Endothelial cell of umbilical vein (primary cell): ENCODE measurements around the gene HDAC9. TPM values are rescaled to one million over a fixed set of nuclear protein-coding genes. Genes with fewer than 3 reads are reported as not detected.

ENCODE experiments used
- BruUV-seq: library from RNA; stranded (reverse); fragments of 400-500 nt; replicated peaks from 2 replicates; lab custom pipeline; 2021; lab: Mats Ljungman, UMichigan
- CTCF ChIA-PET: fragments of 300-600, 350-600 bp; sonication (Branson Sonifier 250); formaldehyde crosslinking; loops from one replicate; lab custom pipeline; 2021; ENCODE audit warnings: antibody characterized with exemption, inconsistent platforms; lab: Charles Lee
- POLR2A ChIA-PET: fragments of 300-600, 350-600 bp; sonication (Branson Sonifier 250); formaldehyde crosslinking; loops from one replicate; lab custom pipeline; 2021; ENCODE audit warnings: antibody characterized with exemption, inconsistent platforms; lab: Charles Lee
- DNase-seq: peaks from one replicate; pipeline ENCODE4 v3.0.0-alpha.2; 2011; ENCODE audit warnings: low read depth, low spot score
- FAIRE-seq: peaks from 2 replicates; lab custom pipeline; 2011; peaks lifted over from hg19 to GRCh38; lab: Jason Lieb, UNC
- H2AFZ ChIP-seq: 2 replicates; pipeline ENCODE4 v1.6.0; 2012; ENCODE audit warnings: low read depth, low read length, control low read depth, inconsistent platforms
- H3K27ac ChIP-seq: 2 replicates; pipeline ENCODE4 v1.5.1; 2011; ENCODE audit warnings: low read depth, mild to moderate bottlenecking, control low read depth, low read length, moderate library complexity; ENCODE audit not compliant: insufficient read depth
- H3K27me3 ChIP-seq, 2 experiments: 2 replicates each; pipeline versions ENCODE4 v1.6.0 to v1.6.1; 2011; ENCODE audit warnings: low read length in 2 of 2, mixed read lengths in 1 of 2; ENCODE audit not compliant: control insufficient read depth in 2 of 2, insufficient read depth in 2 of 2
- H3K36me3 ChIP-seq, 2 experiments: 2 replicates in 1 of 2; 3 replicates in 1 of 2; pipeline ENCODE4 v1.5.1; 2011; ENCODE audit warnings: low read length in 2 of 2, mild to moderate bottlenecking in 1 of 2, moderate library complexity in 1 of 2; ENCODE audit not compliant: control insufficient read depth in 2 of 2, insufficient read depth in 2 of 2; ENCODE audit errors: extremely low read depth in 1 of 2
- H3K4me1 ChIP-seq: 3 replicates; pipeline ENCODE4 v1.5.1; 2011; ENCODE audit warnings: mild to moderate bottlenecking, low read length; ENCODE audit not compliant: control insufficient read depth, insufficient read depth; ENCODE audit errors: extremely low read depth
- H3K4me2 ChIP-seq: 2 replicates; pipeline ENCODE4 v1.6.1; 2011; ENCODE audit warnings: low read length, control low read depth, mixed read lengths; ENCODE audit not compliant: insufficient read depth
- H3K4me3 ChIP-seq, 3 experiments: fragments of 200-600 bp in 1 of 3; sonication (generic), shearing (Covaris generic) in 1 of 3; replicated peaks in 1 of 3; 2 replicates each; pipeline ENCODE4 v1.5.1; 2011 to 2016; ENCODE audit warnings: control low read depth in 3 of 3, low read length in 3 of 3, mild to moderate bottlenecking in 2 of 3, inconsistent platforms in 1 of 3, low read depth in 1 of 3, moderate library complexity in 1 of 3; ENCODE audit not compliant: insufficient read depth in 1 of 3
- H3K79me2 ChIP-seq: 2 replicates; pipeline ENCODE4 v1.6.0; 2012; ENCODE audit warnings: low read length, inconsistent platforms; ENCODE audit not compliant: control insufficient read depth, insufficient read depth
- H3K9ac ChIP-seq: replicated peaks from 2 replicates; pipeline ENCODE3; 2011; ENCODE audit warnings: low read length, control low read depth; ENCODE audit not compliant: insufficient read depth; ENCODE audit errors: extremely low read depth
- H3K9me1 ChIP-seq: replicated peaks from 3 replicates; pipeline ENCODE4 v1.6.0; 2011; ENCODE audit warnings: mild to moderate bottlenecking, low read length; ENCODE audit not compliant: control insufficient read depth, insufficient read depth; ENCODE audit errors: extremely low read depth
- H3K9me3 ChIP-seq: replicated peaks from 2 replicates; pipeline ENCODE4 v1.5.1; 2012; ENCODE audit warnings: low read length, inconsistent platforms; ENCODE audit not compliant: control insufficient read depth, insufficient read depth
- H4K20me1 ChIP-seq: replicated peaks from 2 replicates; pipeline ENCODE3; 2011; ENCODE audit warnings: mild to moderate bottlenecking, low read length; ENCODE audit not compliant: control insufficient read depth, insufficient read depth; ENCODE audit errors: extremely low read depth
- EZH2 ChIP-seq: IDR thresholded peaks from 2 replicates; pipeline ENCODE4 v1.6.1; 2012; ENCODE audit warnings: borderline replicate concordance, low read depth, mild to moderate bottlenecking, moderate library complexity, low read length, inconsistent platforms; ENCODE audit not compliant: severe bottlenecking
- FOS ChIP-seq: IDR thresholded peaks from 2 replicates; pipeline ENCODE4 v1.6.1; 2011; ENCODE audit warnings: mild to moderate bottlenecking, low read length, moderate library complexity, borderline replicate concordance; ENCODE audit not compliant: insufficient read depth
- GATA2 ChIP-seq: IDR thresholded peaks from 2 replicates; pipeline ENCODE4 v1.7.0; 2011; ENCODE audit warnings: low read depth, mild to moderate bottlenecking, moderate library complexity, mixed read lengths, low read length; ENCODE audit not compliant: insufficient read length, insufficient read depth
- JUN ChIP-seq: IDR thresholded peaks from 2 replicates; pipeline ENCODE4 v1.6.1; 2011; ENCODE audit warnings: borderline replicate concordance, low read depth; ENCODE audit not compliant: insufficient read length, insufficient read depth
- MYC ChIP-seq: IDR thresholded peaks from one replicate; pipeline ENCODE4 v1.6.1; 2011; ENCODE audit warnings: mild to moderate bottlenecking, low read depth, low read length
- POLR2A ChIP-seq: IDR thresholded peaks from 2 replicates; pipeline ENCODE4 v1.6.1; 2012; ENCODE audit warnings: low read depth, mild to moderate bottlenecking, control low read depth, low read length
- POLR2AphosphoS5 ChIP-seq: IDR thresholded peaks from 2 replicates; pipeline ENCODE4 v1.6.1; 2012; ENCODE audit warnings: low read depth, mild to moderate bottlenecking, control low read depth, low read length, moderate library complexity; ENCODE audit not compliant: insufficient read depth
- dilution Hi-C: fragments of 300-500 bp; cut with MboI; formaldehyde crosslinking; loops from one replicate; pipeline ENCODE4 v1.15.0; 2019; ENCODE audit warnings: low sequenced_read_pairs; ENCODE audit not compliant: extremely low pct_ligation_motif_present
- intact Hi-C: fragments of 100-400 bp; cut with micrococcal nuclease; formaldehyde crosslinking; loops from one replicate; pipeline ENCODE4 v1.10.0; 2022
- polyA plus RNA-seq, 4 experiments: library from polyadenylated mRNA; depleted of rRNA in 3 of 4; stranded (reverse) in 3 of 4; unstranded in 1 of 4; fragments of >200 nt; gene quantifications; 2 replicates each; pipeline versions ENCODE4 v1.2.1 to v1.2.3, GENCODE V29; 2011 to 2012; ENCODE audit warnings: missing spikeins in 1 of 4
- total RNA-seq: library from RNA; stranded (reverse); gene quantifications from 2 replicates; pipeline ENCODE4 v1.2.3, GENCODE V29; 2021
- TF ChIP-seq, protein P1 (sequence below): IDR thresholded peaks from 2 replicates; pipeline ENCODE4 v1.6.1; 2011; ENCODE audit not compliant: insufficient read depth, insufficient read length
- TF ChIP-seq, protein P2 (sequence below), 2 donors: IDR thresholded peaks; 1 replicate in 1 of 2; 2 replicates in 1 of 2; pipeline ENCODE4 v1.5.1; 2011; ENCODE audit warnings: low read length in 2 of 2, mild to moderate bottlenecking in 2 of 2, moderate library complexity in 2 of 2, control low read depth in 1 of 2, inconsistent platforms in 1 of 2, low read depth in 1 of 2; ENCODE audit not compliant: insufficient read depth in 1 of 2; ENCODE audit errors: extremely low read depth in 1 of 2

Gene HDAC9
- total and polyA plus RNA-seq, 2 donors (not counting 3 experiments of a cell fraction or from before 2014, with no cell fraction given), result 1.8 to 11.6 TPM

DNA sequence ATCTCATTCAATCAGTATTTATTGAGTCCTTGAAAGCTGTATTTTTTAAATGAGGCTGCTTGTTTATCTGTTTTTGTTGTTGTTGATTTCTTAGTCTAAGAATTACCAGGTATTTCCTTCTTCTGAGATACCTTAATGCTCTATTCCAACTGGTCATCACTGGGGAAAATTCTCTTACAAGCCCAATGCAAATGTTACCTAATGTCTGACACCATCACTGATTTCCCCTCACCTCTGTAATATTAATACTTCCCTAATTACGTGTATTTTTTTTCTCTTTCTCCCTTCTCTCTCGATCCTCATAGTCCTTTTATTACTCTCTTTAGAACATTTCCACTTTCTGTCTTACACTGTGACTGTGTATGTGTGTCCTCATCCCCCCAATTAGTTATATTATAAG is 13.9 kb downstream of the HDAC9 start:
- H3K9me3 ChIP-seq, result no peaks in the 10 kb centered on the region
- H3K4me3 ChIP-seq, result peak overlapping the region in 1 of 3 experiments; percentile 64
- H3K36me3 ChIP-seq, result no peaks in the 10 kb centered on the region
- CTCF ChIA-PET, result interaction anchor here (0.7 to 2.0 kb wide), 8 partner anchors 8 to 157 kb away, joined by 3 to 18 read pairs (median 4); no protein-coding TSS in a partner anchor
- peak overlapping the region; percentile 86 for H3K9ac ChIP-seq
- peak overlapping the region; percentile 80 for H3K4me2 ChIP-seq
- H3K79me2 ChIP-seq, result no peaks in the 10 kb centered on the region
- H3K9me1 ChIP-seq, result no peaks in the 10 kb centered on the region
- no peak for TF ChIP-seq JUN
- no peak for TF ChIP-seq POLR2AphosphoS5
- no peak for TF ChIP-seq GATA2
- TF ChIP-seq EZH2, result no peak
- TF ChIP-seq POLR2A, result no peak
- TF ChIP-seq, protein P1, sequence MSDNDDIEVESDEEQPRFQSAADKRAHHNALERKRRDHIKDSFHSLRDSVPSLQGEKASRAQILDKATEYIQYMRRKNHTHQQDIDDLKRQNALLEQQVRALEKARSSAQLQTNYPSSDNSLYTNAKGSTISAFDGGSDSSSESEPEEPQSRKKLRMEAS, result no peak
- TF ChIP-seq MYC, result no peak
- TF ChIP-seq, protein P2, sequence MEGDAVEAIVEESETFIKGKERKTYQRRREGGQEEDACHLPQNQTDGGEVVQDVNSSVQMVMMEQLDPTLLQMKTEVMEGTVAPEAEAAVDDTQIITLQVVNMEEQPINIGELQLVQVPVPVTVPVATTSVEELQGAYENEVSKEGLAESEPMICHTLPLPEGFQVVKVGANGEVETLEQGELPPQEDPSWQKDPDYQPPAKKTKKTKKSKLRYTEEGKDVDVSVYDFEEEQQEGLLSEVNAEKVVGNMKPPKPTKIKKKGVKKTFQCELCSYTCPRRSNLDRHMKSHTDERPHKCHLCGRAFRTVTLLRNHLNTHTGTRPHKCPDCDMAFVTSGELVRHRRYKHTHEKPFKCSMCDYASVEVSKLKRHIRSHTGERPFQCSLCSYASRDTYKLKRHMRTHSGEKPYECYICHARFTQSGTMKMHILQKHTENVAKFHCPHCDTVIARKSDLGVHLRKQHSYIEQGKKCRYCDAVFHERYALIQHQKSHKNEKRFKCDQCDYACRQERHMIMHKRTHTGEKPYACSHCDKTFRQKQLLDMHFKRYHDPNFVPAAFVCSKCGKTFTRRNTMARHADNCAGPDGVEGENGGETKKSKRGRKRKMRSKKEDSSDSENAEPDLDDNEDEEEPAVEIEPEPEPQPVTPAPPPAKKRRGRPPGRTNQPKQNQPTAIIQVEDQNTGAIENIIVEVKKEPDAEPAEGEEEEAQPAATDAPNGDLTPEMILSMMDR (IDR thresholded peaks at IDR 0.05; ENCODE audit: extremely low read depth in 1 of 2, insufficient read depth in 1 of 2, low read depth in 1 of 2, low read length in 2 of 2), result no peak
- TF ChIP-seq FOS, result no peak
- H3K27me3 ChIP-seq, result no peaks in the 10 kb centered on the region
- intact Hi-C loops, result loop anchor here (1.0 to 5.0 kb wide), 6 partner anchors 32 to 158 kb away; no protein-coding TSS in a partner anchor
- POLR2A ChIA-PET, result interaction anchor here (0.6 to 1.8 kb wide), 2 partner anchors 13 to 83 kb away, joined by 3 to 6 read pairs; no protein-coding TSS in a partner anchor
- H3K4me1 ChIP-seq, result peaks cover 29% of the 10 kb centered on the region
- peak overlapping the region; percentile 54 for H2AFZ ChIP-seq
- DNase-seq (no peak), FAIRE-seq (no peak)
- TSS peak; percentile 80 for BruUV-seq
- no peaks in the 10 kb centered on the region for H4K20me1 ChIP-seq
- peak overlapping the region; percentile 94 for H3K27ac ChIP-seq
- dilution Hi-C loops, result no loop called here
